ENCODE data around the gene PLEKHA3. TPM values are rescaled to one million over a fixed set of nuclear protein-coding genes. Genes with fewer than 3 reads are reported as not detected.

PLEKHA3 gene
- total RNA-seq, 1 donor from 2014 or later: 20.7 TPM

DNA sequence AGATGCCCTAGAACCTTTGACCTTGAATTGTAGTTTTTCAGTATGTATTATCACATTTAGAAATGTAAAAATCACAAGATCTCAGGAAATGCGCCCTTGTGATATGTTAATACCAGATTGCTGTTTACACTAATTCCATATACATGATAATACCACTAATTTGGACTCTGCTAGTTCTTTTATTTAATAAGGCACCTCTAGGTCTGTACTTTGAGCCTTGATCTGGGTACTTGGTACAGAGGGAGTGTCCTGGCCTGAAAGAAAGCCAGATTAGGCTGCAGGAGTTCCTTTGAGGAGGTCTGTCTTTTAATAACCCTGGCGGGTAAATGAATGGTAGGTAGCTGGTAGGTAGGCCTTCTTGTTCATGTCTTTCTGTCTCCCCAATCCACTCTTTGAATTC lies 26.3 kb downstream of the PLEKHA3 start:
- Mint-ChIP-seq H3K9me3 (no peaks in the 10 kb centered on the region), H3K36me3 (peaks cover 13% of the 10 kb centered on the region), H3K4me3 (no peak overlapping the region), H3K27ac (peak overlapping the region; percentile 55), H3K4me1 (ENCODE audit: unreplicated experiment) (no peaks in the 10 kb centered on the region), H3K27me3 (no peaks in the 10 kb centered on the region)
- no peak for DNase-seq (ENCODE audit: extremely low spot score, unreplicated experiment)
- TF ChIP-seq, protein P1, sequence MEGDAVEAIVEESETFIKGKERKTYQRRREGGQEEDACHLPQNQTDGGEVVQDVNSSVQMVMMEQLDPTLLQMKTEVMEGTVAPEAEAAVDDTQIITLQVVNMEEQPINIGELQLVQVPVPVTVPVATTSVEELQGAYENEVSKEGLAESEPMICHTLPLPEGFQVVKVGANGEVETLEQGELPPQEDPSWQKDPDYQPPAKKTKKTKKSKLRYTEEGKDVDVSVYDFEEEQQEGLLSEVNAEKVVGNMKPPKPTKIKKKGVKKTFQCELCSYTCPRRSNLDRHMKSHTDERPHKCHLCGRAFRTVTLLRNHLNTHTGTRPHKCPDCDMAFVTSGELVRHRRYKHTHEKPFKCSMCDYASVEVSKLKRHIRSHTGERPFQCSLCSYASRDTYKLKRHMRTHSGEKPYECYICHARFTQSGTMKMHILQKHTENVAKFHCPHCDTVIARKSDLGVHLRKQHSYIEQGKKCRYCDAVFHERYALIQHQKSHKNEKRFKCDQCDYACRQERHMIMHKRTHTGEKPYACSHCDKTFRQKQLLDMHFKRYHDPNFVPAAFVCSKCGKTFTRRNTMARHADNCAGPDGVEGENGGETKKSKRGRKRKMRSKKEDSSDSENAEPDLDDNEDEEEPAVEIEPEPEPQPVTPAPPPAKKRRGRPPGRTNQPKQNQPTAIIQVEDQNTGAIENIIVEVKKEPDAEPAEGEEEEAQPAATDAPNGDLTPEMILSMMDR (conservative IDR thresholded peaks at IDR 0.05): no peak

DNA sequence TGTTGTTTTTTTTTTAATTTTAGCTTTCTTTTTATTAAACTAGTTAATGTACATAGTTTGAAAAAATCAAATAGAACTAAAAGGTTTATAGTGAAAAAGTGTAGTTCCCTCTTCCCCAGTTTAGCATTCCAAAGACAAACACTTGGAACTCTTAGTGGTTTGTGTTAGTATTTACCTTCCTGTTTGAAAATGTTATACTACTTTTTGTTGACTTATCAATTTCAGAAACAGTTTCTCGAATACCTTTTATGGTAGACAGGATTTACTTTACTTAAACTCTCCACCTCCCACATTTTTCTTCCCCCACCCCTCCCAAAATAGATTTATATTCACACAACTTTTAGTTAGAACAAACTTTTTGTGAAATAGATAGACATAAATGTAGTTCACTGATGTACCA lies 26.7 kb downstream of the PLEKHA3 start:
- Mint-ChIP-seq H3K27ac (peak overlapping the region; percentile 55), H3K9me3 (no peaks in the 10 kb centered on the region), H3K36me3 (peaks cover 9% of the 10 kb centered on the region), H3K27me3 (no peaks in the 10 kb centered on the region), H3K4me1 (ENCODE audit: unreplicated experiment) (no peaks in the 10 kb centered on the region), H3K4me3 (no peak overlapping the region)
- TF ChIP-seq, protein P1 (conservative IDR thresholded peaks at IDR 0.05): no peak
- no peak for DNase-seq (ENCODE audit: extremely low spot score, unreplicated experiment)

DNA sequence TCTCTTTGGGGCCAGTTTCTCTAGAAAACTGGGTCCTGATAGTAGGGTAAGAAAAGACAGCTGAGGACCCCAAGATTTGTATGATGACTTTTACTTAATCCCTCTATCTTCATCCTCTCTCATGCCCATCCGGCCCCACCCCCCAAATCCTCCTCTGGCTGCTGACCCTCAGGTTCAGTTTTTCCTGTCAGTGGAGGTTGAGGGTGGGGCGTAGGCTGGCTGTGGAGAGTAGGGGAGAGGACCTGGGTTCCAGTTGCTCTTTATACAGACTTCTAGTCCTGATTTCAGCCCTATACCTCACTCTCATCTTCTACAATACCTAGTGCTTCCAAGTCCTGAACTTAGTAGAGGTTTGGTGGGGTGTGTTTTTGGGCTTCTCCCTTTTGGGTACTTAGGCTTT lies 28.4 kb downstream of the PLEKHA3 start:
- no peaks in the 10 kb centered on the region for H3K9me3 Mint-ChIP-seq
- no peak for DNase-seq (ENCODE audit: extremely low spot score, unreplicated experiment)
- H3K4me1 Mint-ChIP-seq (ENCODE audit: unreplicated experiment): no peaks in the 10 kb centered on the region
- H3K4me3 Mint-ChIP-seq: no peak overlapping the region
- TF ChIP-seq, protein P1 (conservative IDR thresholded peaks at IDR 0.05): no peak
- no peak overlapping the region for H3K27ac Mint-ChIP-seq
- peaks cover 14% of the 10 kb centered on the region for H3K36me3 Mint-ChIP-seq
- H3K27me3 Mint-ChIP-seq: no peaks in the 10 kb centered on the region

DNA sequence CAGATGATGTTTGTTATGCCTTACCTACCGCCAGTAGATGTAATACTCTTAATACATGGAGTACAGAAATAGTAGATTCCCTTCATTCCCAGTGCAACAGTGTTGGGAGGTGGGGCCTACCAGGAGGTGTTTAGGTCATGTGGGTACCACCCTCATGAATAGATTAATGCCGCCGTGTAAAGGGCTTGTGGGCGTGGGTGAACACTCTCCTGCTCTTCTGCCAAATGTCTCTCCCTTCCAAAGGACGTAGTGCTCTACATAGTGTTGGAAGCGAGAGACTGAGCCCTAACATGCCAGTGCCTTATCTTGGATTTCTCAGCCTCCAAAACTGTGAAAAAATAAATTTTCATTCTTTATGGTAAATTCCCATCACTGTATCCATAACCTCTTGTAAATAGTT lies 30.1 kb downstream of the PLEKHA3 start:
- no peaks in the 10 kb centered on the region for H3K27me3 Mint-ChIP-seq
- no peak overlapping the region for H3K27ac Mint-ChIP-seq
- DNase-seq (ENCODE audit: extremely low spot score, unreplicated experiment): no peak
- no peaks in the 10 kb centered on the region for H3K4me1 Mint-ChIP-seq (ENCODE audit: unreplicated experiment)
- TF ChIP-seq, protein P1 (conservative IDR thresholded peaks at IDR 0.05): no peak
- no peak overlapping the region for H3K4me3 Mint-ChIP-seq
- peaks cover 14% of the 10 kb centered on the region for H3K36me3 Mint-ChIP-seq
- H3K9me3 Mint-ChIP-seq: no peaks in the 10 kb centered on the region

DNA sequence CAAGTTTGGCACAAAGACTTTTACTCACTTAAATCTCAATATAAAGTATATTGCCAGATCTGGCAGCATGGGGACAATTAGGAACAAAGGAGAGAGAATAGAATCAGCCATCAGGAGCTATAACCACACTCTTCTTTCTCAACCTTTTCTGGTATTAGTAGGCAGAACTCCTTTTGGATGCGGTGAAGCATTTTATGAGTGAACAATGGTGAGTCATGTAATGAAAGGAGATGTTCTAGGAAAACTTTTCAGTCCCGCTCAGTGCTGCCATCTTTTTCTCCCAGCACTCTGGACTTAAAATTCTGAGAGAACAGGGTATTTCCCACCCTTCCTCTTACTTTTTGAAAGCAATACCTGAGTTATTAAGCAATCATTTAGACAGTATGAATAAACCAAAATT lies 32.2 kb downstream of the PLEKHA3 start:
- no peaks in the 10 kb centered on the region for H3K27me3 Mint-ChIP-seq
- no peaks in the 10 kb centered on the region for H3K4me1 Mint-ChIP-seq (ENCODE audit: unreplicated experiment)
- H3K4me3 Mint-ChIP-seq: no peak overlapping the region
- no peak for DNase-seq (ENCODE audit: extremely low spot score, unreplicated experiment)
- H3K36me3 Mint-ChIP-seq: peaks cover 14% of the 10 kb centered on the region
- H3K9me3 Mint-ChIP-seq: no peaks in the 10 kb centered on the region
- TF ChIP-seq, protein P1 (conservative IDR thresholded peaks at IDR 0.05): no peak
- H3K27ac Mint-ChIP-seq: no peak overlapping the region

DNA sequence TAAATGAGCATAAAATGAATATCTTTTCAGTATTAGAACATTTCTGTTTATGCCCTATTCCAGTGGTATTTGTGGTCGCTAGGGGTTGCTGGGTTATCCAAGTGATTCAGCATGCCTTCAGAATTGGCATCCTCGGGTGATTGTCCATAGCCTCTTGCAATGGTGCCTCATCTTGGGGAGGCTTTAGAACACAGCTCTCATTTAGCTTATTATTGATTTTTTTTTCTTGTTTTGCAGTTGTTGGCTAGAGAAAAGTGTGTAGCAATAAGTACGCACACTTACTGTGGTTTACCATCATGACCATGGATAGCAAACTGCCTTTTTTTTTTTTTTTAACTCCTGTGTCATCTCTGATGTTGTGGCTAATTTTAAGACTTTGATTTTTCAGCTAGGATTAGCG lies 33.6 kb downstream of the PLEKHA3 start:
- Mint-ChIP-seq H3K9me3 (no peaks in the 10 kb centered on the region), H3K27me3 (no peaks in the 10 kb centered on the region), H3K36me3 (peaks cover 14% of the 10 kb centered on the region), H3K4me3 (no peak overlapping the region), H3K27ac (no peak overlapping the region), H3K4me1 (ENCODE audit: unreplicated experiment) (no peaks in the 10 kb centered on the region)
- DNase-seq (ENCODE audit: extremely low spot score, unreplicated experiment): no peak
- TF ChIP-seq, protein P1 (conservative IDR thresholded peaks at IDR 0.05): no peak

Data from type B pancreatic cell (in vitro differentiated cells).